Activated CD8-positive, alpha-beta T cell treated with anti-CD3 and anti-CD28 coated beads for 36 hours (primary cell): ENCODE results near the gene SLC6A11. TPM values are rescaled to one million over a fixed set of nuclear protein-coding genes. Genes with fewer than 3 reads are reported as not detected.

Experiments
- ATAC-seq: fragments of 200-7000 bp; cut with Tn5 transposase; one replicate; pipeline ENCODE4 v1.10.0; 2021; ENCODE audit warnings: mild to moderate bottlenecking, moderate library complexity
- CTCF ChIA-PET: fragments of 350-600 bp; sonication (Branson Sonifier 250); formaldehyde crosslinking; loops from one replicate; lab custom pipeline; 2021; ENCODE audit warnings: antibody characterized with exemption; lab: Charles Lee
- POLR2A ChIA-PET: fragments of 350-600 bp; sonication (Branson Sonifier 250); formaldehyde crosslinking; loops from one replicate; lab custom pipeline; 2021; ENCODE audit warnings: antibody characterized with exemption; lab: Charles Lee
- DNase-seq: peaks from one replicate; pipeline ENCODE4 v3.0.0-alpha.2; 2020
- H3K27ac Mint-ChIP-seq: one replicate; pipeline ENCODE4 v1.8.0; 2021; ENCODE audit warnings: mild to moderate bottlenecking, mixed read lengths
- H3K27me3 Mint-ChIP-seq: one replicate; pipeline ENCODE4 v1.8.0; 2021; ENCODE audit warnings: mixed read lengths
- H3K36me3 Mint-ChIP-seq: one replicate; pipeline ENCODE4 v1.8.0; 2021; ENCODE audit warnings: low read depth, mixed read lengths
- H3K4me1 Mint-ChIP-seq: one replicate; pipeline ENCODE4 v1.8.0; 2021; ENCODE audit warnings: low read depth, mixed read lengths
- H3K4me3 Mint-ChIP-seq: one replicate; pipeline ENCODE4 v1.8.0; 2021; ENCODE audit warnings: mild to moderate bottlenecking, moderate library complexity, mixed read lengths
- H3K9me3 Mint-ChIP-seq: one replicate; pipeline ENCODE4 v1.8.0; 2021; ENCODE audit warnings: mixed read lengths
- CTCF ChIP-seq: fragments of 200-600 bp; IDR thresholded peaks from one replicate; pipeline ENCODE4 v1.8.0; 2022; ENCODE audit warnings: antibody characterized with exemption, mild to moderate bottlenecking
- intact Hi-C: fragments of 100-400 bp; cut with micrococcal nuclease; formaldehyde crosslinking; loops from one replicate; pipeline ENCODE4 v1.10.0; 2022
- total RNA-seq, 2 experiments: library from RNA; stranded (reverse); gene quantifications; one replicate each; pipeline ENCODE4 v1.2.3, GENCODE V29; 2021

SLC6A11 gene
- total RNA-seq, 2 experiments from 2014 or later, result not detected

GRCh38 chr3:10883478-10884234 lies 67.6 kb downstream of the SLC6A11 start:
- H3K4me3 Mint-ChIP-seq, result no peak overlapping the region
- CTCF ChIA-PET, result interaction anchor here (0.9 to 3.4 kb wide), 3 partner anchors 100 to 128 kb away, joined by 3 to 14 read pairs (median 3); no protein-coding TSS in a partner anchor
- no peaks in the 10 kb centered on the region for H3K36me3 Mint-ChIP-seq
- H3K4me1 Mint-ChIP-seq, result no peaks in the 10 kb centered on the region
- POLR2A ChIA-PET, result no interaction called here
- no peak for TF ChIP-seq CTCF
- no peaks in the 10 kb centered on the region for H3K9me3 Mint-ChIP-seq
- ATAC-seq (no peak), DNase-seq (peak; percentile 39)
- H3K27me3 Mint-ChIP-seq, result peaks cover 20% of the 10 kb centered on the region
- no peak overlapping the region for H3K27ac Mint-ChIP-seq
- intact Hi-C loops, result loop anchor here (2.0 kb wide), 1 partner anchor 125 kb away; no protein-coding TSS in a partner anchor

GRCh38 chr3:10887015-10887414 lies 71.0 kb downstream of the SLC6A11 start:
- no peak for DNase-seq
- no peak for TF ChIP-seq CTCF
- H3K4me1 Mint-ChIP-seq, result no peaks in the 10 kb centered on the region
- no peaks in the 10 kb centered on the region for H3K36me3 Mint-ChIP-seq
- H3K4me3 Mint-ChIP-seq, result no peak overlapping the region
- H3K27ac Mint-ChIP-seq, result no peak overlapping the region
- POLR2A ChIA-PET, result no interaction called here
- no peak for ATAC-seq
- peaks cover 16% of the 10 kb centered on the region for H3K27me3 Mint-ChIP-seq
- intact Hi-C loops, result no loop called here
- peaks cover 13% of the 10 kb centered on the region for H3K9me3 Mint-ChIP-seq
- CTCF ChIA-PET, result no interaction called here

GRCh38 chr3:10888518-10889090 lies 72.6 kb downstream of the SLC6A11 start:
- intact Hi-C loops, result no loop called here
- TF ChIP-seq CTCF, result no peak
- Mint-ChIP-seq H3K9me3 (peaks cover 13% of the 10 kb centered on the region), H3K4me3 (no peak overlapping the region), H3K27me3 (peaks cover 14% of the 10 kb centered on the region), H3K27ac (no peak overlapping the region), H3K4me1 (no peaks in the 10 kb centered on the region), H3K36me3 (no peaks in the 10 kb centered on the region)
- ATAC-seq (no peak), DNase-seq (no peak)
- ChIA-PET CTCF (no interaction called here), POLR2A (no interaction called here)

GRCh38 chr3:10889206-10889960 lies 73.4 kb downstream of the SLC6A11 start:
- Mint-ChIP-seq H3K36me3 (no peaks in the 10 kb centered on the region), H3K27me3 (peaks cover 14% of the 10 kb centered on the region), H3K27ac (no peak overlapping the region), H3K9me3 (peaks cover 13% of the 10 kb centered on the region), H3K4me1 (no peaks in the 10 kb centered on the region), H3K4me3 (no peak overlapping the region)
- TF ChIP-seq CTCF, result no peak
- ChIA-PET CTCF (no interaction called here), POLR2A (no interaction called here)
- ATAC-seq (no peak), DNase-seq (no peak)
- intact Hi-C loops, result no loop called here
